ENCODE data around the gene GRAMD4.
A peak's percentile ranks its signal among the peaks of the same experiment; 100 is the strongest.

GRAMD4 gene

GRCh38 chr22:46657996-46658947 lies 38.1 kb downstream of the GRAMD4 start:
- H3K4me3 Mint-ChIP-seq: no peak overlapping the region
- TF ChIP-seq CTCF (IDR thresholded peaks at IDR 0.05; ENCODE audit: unreplicated experiment in 3 of 3): no peak
- H3K4me1 Mint-ChIP-seq: peaks cover 12% of the 10 kb centered on the region
- no peak overlapping the region for H3K27ac Mint-ChIP-seq
- H3K9me3 Mint-ChIP-seq: no peaks in the 10 kb centered on the region
- no peaks in the 10 kb centered on the region for H3K36me3 Mint-ChIP-seq (ENCODE audit: low read depth)
- H3K27me3 Mint-ChIP-seq (ENCODE audit: low read depth): peaks cover 5% of the 10 kb centered on the region

- no peak overlapping the region for H3K27ac Mint-ChIP-seq
- no peak overlapping the region for H3K4me3 Mint-ChIP-seq
- TF ChIP-seq CTCF (IDR thresholded peaks at IDR 0.05; ENCODE audit: unreplicated experiment in 3 of 3): no peak
- peaks cover 12% of the 10 kb centered on the region for H3K4me1 Mint-ChIP-seq
- H3K27me3 Mint-ChIP-seq (ENCODE audit: low read depth): peaks cover 5% of the 10 kb centered on the region
- H3K9me3 Mint-ChIP-seq: no peaks in the 10 kb centered on the region
- H3K36me3 Mint-ChIP-seq (ENCODE audit: low read depth): no peaks in the 10 kb centered on the region
Observed at GRCh38 chr22:46659059-46659790, 39.0 kb downstream of the GRAMD4 start.

GRCh38 chr22:46659791-46660186 lies 39.6 kb downstream of the GRAMD4 start:
- H3K4me3 Mint-ChIP-seq: no peak overlapping the region
- H3K27me3 Mint-ChIP-seq (ENCODE audit: low read depth): peaks cover 5% of the 10 kb centered on the region
- H3K27ac Mint-ChIP-seq: no peak overlapping the region
- H3K4me1 Mint-ChIP-seq: peaks cover 12% of the 10 kb centered on the region
- H3K9me3 Mint-ChIP-seq: no peaks in the 10 kb centered on the region
- H3K36me3 Mint-ChIP-seq (ENCODE audit: low read depth): no peaks in the 10 kb centered on the region
- TF ChIP-seq CTCF (IDR thresholded peaks at IDR 0.05; ENCODE audit: unreplicated experiment in 3 of 3): no peak

GRCh38 chr22:46660604-46661201 lies 40.5 kb downstream of the GRAMD4 start:
- Mint-ChIP-seq H3K4me1 (peaks cover 12% of the 10 kb centered on the region), H3K9me3 (no peaks in the 10 kb centered on the region), H3K27me3 (ENCODE audit: low read depth) (peaks cover 5% of the 10 kb centered on the region), H3K4me3 (no peak overlapping the region), H3K27ac (peak overlapping the region in 2 of 3 experiments; percentile 19 to 21), H3K36me3 (ENCODE audit: low read depth) (no peaks in the 10 kb centered on the region)
- no peak for TF ChIP-seq CTCF (IDR thresholded peaks at IDR 0.05; ENCODE audit: unreplicated experiment in 3 of 3)

GRCh38 chr22:46661221-46661851 lies 41.1 kb downstream of the GRAMD4 start:
- Mint-ChIP-seq H3K27me3 (ENCODE audit: low read depth) (peaks cover 5% of the 10 kb centered on the region), H3K36me3 (ENCODE audit: low read depth) (no peaks in the 10 kb centered on the region), H3K4me1 (peaks cover 12% of the 10 kb centered on the region), H3K4me3 (no peak overlapping the region), H3K27ac (peak overlapping the region in 2 of 3 experiments; percentile 19 to 21), H3K9me3 (no peaks in the 10 kb centered on the region)
- TF ChIP-seq CTCF (IDR thresholded peaks at IDR 0.05; ENCODE audit: unreplicated experiment in 3 of 3): no peak

Measured in nephron (organoid).